ENCODE results near the gene CCDC88A.

DNA sequence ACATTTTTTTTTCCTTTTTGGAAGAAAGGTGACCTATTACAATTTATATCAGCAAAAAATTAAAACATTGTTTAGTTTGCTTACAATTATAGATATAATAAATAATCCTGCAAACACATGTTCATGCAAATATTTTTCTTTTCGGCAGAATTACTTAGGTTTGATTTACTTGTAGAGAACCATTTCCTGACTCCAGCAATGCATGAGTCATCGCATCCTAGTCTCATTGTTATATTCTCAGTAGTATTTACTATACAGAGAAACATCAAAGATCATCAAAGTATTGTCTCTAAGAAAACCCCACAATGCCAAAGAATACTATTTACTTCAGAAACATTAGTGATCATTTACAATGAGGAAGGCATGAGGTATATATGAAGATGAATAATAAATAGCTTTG is 110.2 kb downstream of the CCDC88A start:
- TF ChIP-seq, protein P1, sequence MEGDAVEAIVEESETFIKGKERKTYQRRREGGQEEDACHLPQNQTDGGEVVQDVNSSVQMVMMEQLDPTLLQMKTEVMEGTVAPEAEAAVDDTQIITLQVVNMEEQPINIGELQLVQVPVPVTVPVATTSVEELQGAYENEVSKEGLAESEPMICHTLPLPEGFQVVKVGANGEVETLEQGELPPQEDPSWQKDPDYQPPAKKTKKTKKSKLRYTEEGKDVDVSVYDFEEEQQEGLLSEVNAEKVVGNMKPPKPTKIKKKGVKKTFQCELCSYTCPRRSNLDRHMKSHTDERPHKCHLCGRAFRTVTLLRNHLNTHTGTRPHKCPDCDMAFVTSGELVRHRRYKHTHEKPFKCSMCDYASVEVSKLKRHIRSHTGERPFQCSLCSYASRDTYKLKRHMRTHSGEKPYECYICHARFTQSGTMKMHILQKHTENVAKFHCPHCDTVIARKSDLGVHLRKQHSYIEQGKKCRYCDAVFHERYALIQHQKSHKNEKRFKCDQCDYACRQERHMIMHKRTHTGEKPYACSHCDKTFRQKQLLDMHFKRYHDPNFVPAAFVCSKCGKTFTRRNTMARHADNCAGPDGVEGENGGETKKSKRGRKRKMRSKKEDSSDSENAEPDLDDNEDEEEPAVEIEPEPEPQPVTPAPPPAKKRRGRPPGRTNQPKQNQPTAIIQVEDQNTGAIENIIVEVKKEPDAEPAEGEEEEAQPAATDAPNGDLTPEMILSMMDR (IDR thresholded peaks at IDR 0.05): no peak
- TF ChIP-seq POLR2A (IDR thresholded peaks at IDR 0.05): no peak

Measured in adrenal gland (tissue), 5 donors.